Thymus (tissue), 11 donors: Measurements from ENCODE around the gene GAL3ST1. TPM values are rescaled to one million over a fixed set of nuclear protein-coding genes. Genes with fewer than 3 reads are reported as not detected.

ENCODE experiments used
- DNase-seq, 9 donors: peaks; one replicate each; pipeline ENCODE4 v3.0.0-alpha.2; 2013; ENCODE audit warnings: low spot score in 9 of 9, low read depth in 6 of 9, missing footprints in 1 of 9
- H3K27ac ChIP-seq, 2 donors: one replicate each; pipeline ENCODE4 v1.5.1; 2013; ENCODE audit warnings: control low read depth in 1 of 2, low read depth in 1 of 2, low read length in 1 of 2, mild to moderate bottlenecking in 1 of 2, moderate library complexity in 1 of 2
- H3K27me3 ChIP-seq, 2 donors: one replicate each; pipeline ENCODE4 v1.5.1; 2013; ENCODE audit warnings: low read length in 1 of 2; ENCODE audit not compliant: control insufficient read depth in 2 of 2, insufficient read depth in 1 of 2
- H3K36me3 ChIP-seq, 2 donors: one replicate each; pipeline ENCODE4 v1.5.1; 2013; ENCODE audit warnings: low read length in 1 of 2, mild to moderate bottlenecking in 1 of 2, moderate library complexity in 1 of 2; ENCODE audit not compliant: control insufficient read depth in 2 of 2, insufficient read depth in 2 of 2
- H3K4me1 ChIP-seq, 2 donors: one replicate each; pipeline ENCODE4 v1.5.1; 2013; ENCODE audit warnings: low read length in 2 of 2; ENCODE audit not compliant: control insufficient read depth in 2 of 2, insufficient read depth in 2 of 2
- H3K4me3 ChIP-seq, 2 donors: one replicate each; pipeline ENCODE4 v1.5.1; 2013; ENCODE audit warnings: low read length in 2 of 2, control low read depth in 1 of 2, mild to moderate bottlenecking in 1 of 2
- H3K9me3 ChIP-seq, 2 donors: one replicate each; pipeline ENCODE4 v1.5.1; 2013; ENCODE audit warnings: low read length in 1 of 2, mild to moderate bottlenecking in 1 of 2; ENCODE audit not compliant: control insufficient read depth in 2 of 2, insufficient read depth in 1 of 2
- WGBS: extraction: QIAGEN DNeasy Blood & Tissue Kit; methylation state at CpG from one replicate; pipeline ENCODE4 v1.1.7; 2013; 5-methylcytosine and 5-hydroxymethylcytosine counted together
- polyA plus RNA-seq: library from polyadenylated mRNA; stranded (reverse); fragments of 200-250 nt; gene quantifications from one replicate; pipeline ENCODE4 v1.2.3, GENCODE V29; 2013
- total RNA-seq: library from RNA; stranded (reverse); fragments of 120-200 nt; gene quantifications from one replicate; pipeline ENCODE4 v1.2.4, GENCODE V29; 2013
- donor health status: healthy.

The GAL3ST1 gene
- total and polyA plus RNA-seq, 2 donors, result 0.09 to 0.46 TPM

- WGBS, result 96% methylated on average over 4 of the region's 4 CpGs
- H3K27me3 ChIP-seq, result peaks cover 0 to 2% of the 10 kb centered on the region in 2 donors
- no peak for DNase-seq
- no peaks in the 10 kb centered on the region for H3K9me3 ChIP-seq
- H3K4me3 ChIP-seq, result no peak overlapping the region
- no peaks in the 10 kb centered on the region for H3K4me1 ChIP-seq
- no peak overlapping the region for H3K27ac ChIP-seq
- no peaks in the 10 kb centered on the region for H3K36me3 ChIP-seq
Observed at GRCh38 chr22:30514252-30514651, 60.2 kb downstream of the GAL3ST1 start.

DNA sequence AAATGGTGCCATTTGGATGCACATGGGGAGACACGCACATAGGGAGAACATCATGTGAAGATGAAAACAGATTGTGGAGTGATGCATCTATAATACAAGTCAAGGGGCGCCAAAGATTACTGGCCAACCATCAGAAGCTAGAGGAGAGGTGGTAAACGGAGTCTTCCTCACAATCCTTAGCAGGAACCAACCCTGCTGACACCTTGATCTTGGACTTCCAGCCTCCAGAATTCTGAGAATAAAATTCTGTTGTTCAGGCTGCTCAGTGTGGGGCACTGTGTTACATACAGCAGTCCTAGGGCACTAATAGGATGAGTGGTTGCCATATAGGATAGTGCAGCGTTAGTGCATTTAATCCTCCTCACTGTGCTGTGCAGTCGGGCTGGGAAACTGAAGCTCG, 61.0 kb downstream of the GAL3ST1 start:
- no peak overlapping the region for H3K27ac ChIP-seq
- no peaks in the 10 kb centered on the region for H3K36me3 ChIP-seq
- no peaks in the 10 kb centered on the region for H3K9me3 ChIP-seq
- no peak overlapping the region for H3K4me3 ChIP-seq
- no peaks in the 10 kb centered on the region for H3K4me1 ChIP-seq
- peaks cover 0 to 4% of the 10 kb centered on the region in 2 donors for H3K27me3 ChIP-seq
- DNase-seq, result no peak
- 96% methylated on average over 6 of the region's 6 CpGs for WGBS

GRCh38 chr22:30511911-30512310, 62.6 kb downstream of the GAL3ST1 start:
- 94% methylated on average over 7 of the region's 7 CpGs for WGBS
- Histone ChIP-seq H3K36me3 (no peaks in the 10 kb centered on the region), H3K4me1 (no peaks in the 10 kb centered on the region), H3K27me3 (peaks cover 0 to 13% of the 10 kb centered on the region in 2 donors), H3K4me3 (no peak overlapping the region), H3K27ac (no peak overlapping the region), H3K9me3 (no peaks in the 10 kb centered on the region)
- no peak for DNase-seq

DNA sequence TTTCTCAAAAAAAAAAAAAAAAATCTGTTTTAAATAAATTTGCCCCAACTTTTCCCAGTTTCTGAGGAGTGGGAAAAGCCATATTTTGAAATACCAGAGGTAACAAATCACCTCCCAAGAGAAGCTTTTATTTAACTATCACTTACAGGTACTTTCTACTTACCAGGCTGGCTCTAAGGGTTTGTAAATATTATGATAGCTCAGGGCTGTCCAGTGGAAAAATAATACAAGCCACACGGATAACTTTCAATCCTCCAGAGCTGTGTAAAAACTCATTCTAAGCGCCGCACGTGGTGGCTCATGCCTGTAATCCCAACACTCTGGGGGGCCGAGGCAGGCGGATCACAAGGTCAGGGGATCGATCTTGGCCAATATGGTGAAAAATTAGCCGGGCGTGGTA, 63.4 kb downstream of the GAL3ST1 start:
- H3K4me1 ChIP-seq, result no peaks in the 10 kb centered on the region

GRCh38 chr22:30508216-30508615, 66.2 kb downstream of the GAL3ST1 start:
- no peak for DNase-seq
- Histone ChIP-seq H3K27ac (no peak overlapping the region), H3K36me3 (no peaks in the 10 kb centered on the region), H3K9me3 (no peaks in the 10 kb centered on the region), H3K27me3 (peaks cover 17 to 46% of the 10 kb centered on the region in 2 donors), H3K4me3 (no peak overlapping the region), H3K4me1 (no peaks in the 10 kb centered on the region)
- WGBS, result 97% methylated on average over 5 of the region's 5 CpGs

More for the DNA sequence above, 63.4 kb downstream of the GAL3ST1 start:
- DNase-seq, result no peak
- H3K9me3 ChIP-seq, result no peaks in the 10 kb centered on the region
- no peak overlapping the region for H3K27ac ChIP-seq
- no peak overlapping the region for H3K4me3 ChIP-seq
- H3K27me3 ChIP-seq, result peaks cover 3 to 21% of the 10 kb centered on the region in 2 donors
- no peaks in the 10 kb centered on the region for H3K36me3 ChIP-seq
- WGBS, result 95% methylated on average over 9 of the region's 9 CpGs

GRCh38 chr22:30507670-30508069, 66.8 kb downstream of the GAL3ST1 start:
- Histone ChIP-seq H3K27me3 (peaks cover 17 to 50% of the 10 kb centered on the region in 2 donors), H3K9me3 (no peaks in the 10 kb centered on the region), H3K4me3 (no peak overlapping the region), H3K27ac (no peak overlapping the region), H3K36me3 (no peaks in the 10 kb centered on the region), H3K4me1 (no peaks in the 10 kb centered on the region)
- WGBS, result 92% methylated on average over 4 of the region's 4 CpGs
- no peak for DNase-seq

GRCh38 chr22:30506507-30506968, 67.9 kb downstream of the GAL3ST1 start:
- Histone ChIP-seq H3K36me3 (no peaks in the 10 kb centered on the region), H3K27me3 (peaks cover 17 to 52% of the 10 kb centered on the region in 2 donors), H3K4me1 (no peaks in the 10 kb centered on the region), H3K4me3 (no peak overlapping the region), H3K27ac (no peak overlapping the region), H3K9me3 (no peaks in the 10 kb centered on the region)
- 92% methylated on average over 8 of the region's 8 CpGs for WGBS
- DNase-seq, result no peak

Other genes with a start within 250 kb of the GAL3ST1 start
- 25.6 TPM for gene TBC1D10A, start 247.7 kb downstream of the GAL3ST1 start, total RNA-seq
- 39.0 TPM for gene TBC1D10A, start 247.7 kb downstream of the GAL3ST1 start, polyA plus RNA-seq
- gene SF3A1, start 217.8 kb downstream of the GAL3ST1 start, total RNA-seq, result 26.9 TPM
- 25.7 TPM for gene SF3A1, start 217.8 kb downstream of the GAL3ST1 start, polyA plus RNA-seq
- 2.1 TPM for gene CCDC157, start 217.7 kb downstream of the GAL3ST1 start, total RNA-seq
- 3.2 TPM for gene CCDC157, start 217.7 kb downstream of the GAL3ST1 start, polyA plus RNA-seq
- 6.4 TPM for gene RNF215, start 187.3 kb downstream of the GAL3ST1 start, total RNA-seq
- 11.1 TPM for gene RNF215, start 187.3 kb downstream of the GAL3ST1 start, polyA plus RNA-seq
- gene SEC14L2, start 177.6 kb downstream of the GAL3ST1 start, total RNA-seq, result 7.2 TPM
- 6.2 TPM for gene SEC14L2, start 177.6 kb downstream of the GAL3ST1 start, polyA plus RNA-seq
- 23.9 TPM for gene MTFP1, start 148.9 kb downstream of the GAL3ST1 start, total RNA-seq
- 11.1 TPM for gene MTFP1, start 148.9 kb downstream of the GAL3ST1 start, polyA plus RNA-seq
- 0.05 TPM for gene SEC14L3, start 102.6 kb downstream of the GAL3ST1 start, total RNA-seq
- 0.07 TPM for gene SEC14L3, start 102.6 kb downstream of the GAL3ST1 start, polyA plus RNA-seq
- gene SEC14L4, start 69.0 kb downstream of the GAL3ST1 start, total RNA-seq, result 0.09 TPM
- gene SEC14L4, start 69.0 kb downstream of the GAL3ST1 start, polyA plus RNA-seq, result 0.05 TPM
- gene SEC14L6, start 27.9 kb downstream of the GAL3ST1 start, total RNA-seq, result 0.24 TPM
- gene SEC14L6, start 27.9 kb downstream of the GAL3ST1 start, polyA plus RNA-seq, result 0.39 TPM
- 53.3 TPM for gene PES1, start 17.2 kb upstream of the GAL3ST1 start, total RNA-seq
- 48.7 TPM for gene PES1, start 17.2 kb upstream of the GAL3ST1 start, polyA plus RNA-seq
- gene TCN2, start 32.5 kb upstream of the GAL3ST1 start, total RNA-seq, result 3.6 TPM
- 10.2 TPM for gene TCN2, start 32.5 kb upstream of the GAL3ST1 start, polyA plus RNA-seq
- gene SLC35E4, start 61.1 kb upstream of the GAL3ST1 start, total RNA-seq, result 0.57 TPM
- gene SLC35E4, start 61.1 kb upstream of the GAL3ST1 start, polyA plus RNA-seq, result 1.2 TPM
- gene DUSP18, start 93.2 kb upstream of the GAL3ST1 start, total RNA-seq, result 3.3 TPM
- gene DUSP18, start 93.2 kb upstream of the GAL3ST1 start, polyA plus RNA-seq, result 6.4 TPM
- gene OSBP2, start 120.2 kb upstream of the GAL3ST1 start, total RNA-seq, result 1.4 TPM
- 0.46 TPM for gene OSBP2, start 120.2 kb upstream of the GAL3ST1 start, polyA plus RNA-seq